SJSA1 (cell line): ENCODE results near the gene PIK3R1. TPM values are rescaled to one million over a fixed set of nuclear protein-coding genes. Genes with fewer than 3 reads are reported as not detected.

Experiments
- DNase-seq, 2 experiments: peaks; one replicate each; pipeline ENCODE4 v3.0.0-alpha.2; 2015 to 2020; ENCODE audit warnings: low spot score in 2 of 2, low read depth in 1 of 2
- H3K27ac ChIP-seq: fragments of 250-450 bp; sonication (Bioruptor Pico); 2 replicates; pipeline ENCODE4 v1.5.1; 2020; ENCODE audit warnings: mild to moderate bottlenecking, moderate library complexity
- H3K27me3 ChIP-seq: fragments of 250-450 bp; sonication (Bioruptor Pico); replicated peaks from 2 replicates; pipeline ENCODE4 v1.5.1; 2020; ENCODE audit warnings: mild to moderate bottlenecking, moderate library complexity
- H3K36me3 ChIP-seq: fragments of 250-450 bp; sonication (Bioruptor Pico); 2 replicates; pipeline ENCODE4 v1.5.1; 2020; ENCODE audit warnings: mild to moderate bottlenecking
- H3K4me1 ChIP-seq: fragments of 250-450 bp; sonication (Bioruptor Pico); replicated peaks from 2 replicates; pipeline ENCODE4 v1.6.1; 2021; ENCODE audit warnings: mild to moderate bottlenecking
- H3K4me3 ChIP-seq: fragments of 250-450 bp; sonication (Bioruptor Pico); 2 replicates; pipeline ENCODE4 v1.5.1; 2020; ENCODE audit warnings: mild to moderate bottlenecking
- H3K9me3 ChIP-seq: fragments of 250-450 bp; sonication (Bioruptor Pico); replicated peaks from 2 replicates; pipeline ENCODE4 v1.5.1; 2020; ENCODE audit warnings: mild to moderate bottlenecking
- total RNA-seq: library from RNA; depleted of rRNA; stranded (reverse); fragments of >200 nt; shearing (Covaris generic); gene quantifications from 2 replicates; pipeline ENCODE4 v1.2.3, GENCODE V29; 2014

PIK3R1 gene
- total RNA-seq, 1 experiment from 2014 or later, result 12.1 TPM

DNA sequence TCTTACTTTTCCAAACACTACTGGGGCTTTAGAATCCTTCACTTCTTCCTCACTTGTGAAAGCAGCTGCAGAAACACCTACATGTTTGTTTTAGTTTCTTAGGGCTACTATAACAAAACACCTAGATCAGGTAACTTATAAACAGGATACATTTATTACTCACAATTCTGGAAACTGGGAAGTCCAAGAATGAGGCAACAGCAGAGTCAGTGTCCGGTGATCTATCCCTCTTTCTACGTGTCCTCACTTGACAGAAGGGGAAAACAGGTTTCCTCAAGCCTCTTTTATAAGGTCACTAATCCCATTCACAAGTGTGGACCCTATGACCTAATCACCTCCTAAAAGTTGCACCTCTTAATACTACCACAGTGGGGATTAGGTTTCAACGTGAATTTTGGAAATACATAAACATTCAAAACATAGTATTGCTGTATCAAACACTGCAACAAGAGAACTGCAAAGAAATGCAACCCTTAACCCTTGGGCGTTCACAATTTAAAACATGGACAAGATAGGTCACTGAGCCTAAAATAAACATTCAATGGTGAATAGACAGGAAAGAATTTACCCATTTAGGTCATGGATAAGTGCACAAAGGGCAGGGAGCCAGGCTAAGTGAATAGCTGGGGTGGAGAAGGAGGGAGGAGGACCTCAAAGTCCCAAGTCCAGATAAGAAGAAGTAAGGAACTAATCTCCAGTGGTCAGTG lies 104.3 kb downstream of the PIK3R1 start:
- Histone ChIP-seq H3K4me1 (no peaks in the 10 kb centered on the region), H3K27ac (no peak overlapping the region), H3K9me3 (no peaks in the 10 kb centered on the region), H3K27me3 (no peaks in the 10 kb centered on the region), H3K4me3 (no peak overlapping the region), H3K36me3 (no peaks in the 10 kb centered on the region)
- DNase-seq, result no peak

DNA sequence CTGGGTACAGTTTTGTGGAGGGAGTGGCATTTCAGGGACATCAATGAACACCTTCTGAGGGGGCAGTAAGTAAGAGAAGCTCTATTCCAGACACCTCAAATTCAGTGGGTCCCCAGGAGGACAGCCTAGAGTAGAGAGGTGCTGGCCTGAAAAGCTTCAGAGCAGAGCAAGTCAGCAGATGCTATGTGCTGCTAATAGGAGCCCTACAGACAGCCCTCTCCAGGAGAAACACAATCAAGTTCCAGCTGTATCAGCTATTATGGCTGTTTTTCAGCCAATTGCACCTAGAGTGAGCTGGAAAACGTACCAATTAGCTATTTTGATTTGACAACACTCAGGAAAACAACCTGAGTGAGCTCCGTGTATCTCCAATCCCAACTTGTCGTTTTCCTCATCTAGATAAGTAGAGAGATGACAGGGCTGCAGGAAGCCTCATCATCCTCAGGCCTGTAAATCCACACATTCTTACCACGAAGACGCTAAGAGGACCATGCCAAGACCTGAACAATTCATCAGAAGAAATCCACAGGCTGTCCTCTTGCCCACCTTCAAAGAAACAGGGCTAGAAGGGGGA lies 104.9 kb downstream of the PIK3R1 start:
- H3K36me3 ChIP-seq, result no peaks in the 10 kb centered on the region
- no peaks in the 10 kb centered on the region for H3K9me3 ChIP-seq
- DNase-seq, result no peak
- no peaks in the 10 kb centered on the region for H3K4me1 ChIP-seq
- no peak overlapping the region for H3K27ac ChIP-seq
- H3K4me3 ChIP-seq, result no peak overlapping the region
- no peaks in the 10 kb centered on the region for H3K27me3 ChIP-seq

DNA sequence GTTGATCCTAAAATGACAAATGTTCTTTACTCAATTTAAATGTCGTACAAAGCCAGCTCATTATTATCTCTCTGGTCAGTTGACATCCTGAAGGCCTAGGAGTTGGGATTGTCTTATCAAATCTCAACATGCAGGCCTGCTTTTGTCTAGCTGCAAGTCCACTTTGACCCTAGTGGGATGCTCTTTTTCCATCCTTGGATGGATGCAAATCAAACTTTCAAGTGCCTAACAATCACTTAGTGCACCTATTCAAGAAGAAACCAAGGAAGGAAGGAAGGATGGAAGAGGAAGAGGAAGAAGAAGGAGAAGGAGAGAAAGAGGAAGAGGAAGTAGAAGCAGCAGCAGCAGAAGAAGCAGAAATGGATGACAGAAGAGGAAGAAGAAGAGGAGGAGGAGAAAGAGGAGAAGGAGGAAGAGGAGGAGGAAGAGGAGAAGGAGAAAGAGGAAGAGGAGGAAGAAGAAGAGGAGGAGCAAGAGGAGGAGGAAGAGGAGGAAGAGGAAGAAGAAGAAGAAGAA lies 109.6 kb downstream of the PIK3R1 start:
- no peaks in the 10 kb centered on the region for H3K36me3 ChIP-seq
- H3K4me3 ChIP-seq, result no peak overlapping the region
- H3K9me3 ChIP-seq, result no peaks in the 10 kb centered on the region
- H3K27me3 ChIP-seq, result no peaks in the 10 kb centered on the region
- H3K27ac ChIP-seq, result no peak overlapping the region
- DNase-seq, result no peak
- H3K4me1 ChIP-seq, result no peaks in the 10 kb centered on the region

DNA sequence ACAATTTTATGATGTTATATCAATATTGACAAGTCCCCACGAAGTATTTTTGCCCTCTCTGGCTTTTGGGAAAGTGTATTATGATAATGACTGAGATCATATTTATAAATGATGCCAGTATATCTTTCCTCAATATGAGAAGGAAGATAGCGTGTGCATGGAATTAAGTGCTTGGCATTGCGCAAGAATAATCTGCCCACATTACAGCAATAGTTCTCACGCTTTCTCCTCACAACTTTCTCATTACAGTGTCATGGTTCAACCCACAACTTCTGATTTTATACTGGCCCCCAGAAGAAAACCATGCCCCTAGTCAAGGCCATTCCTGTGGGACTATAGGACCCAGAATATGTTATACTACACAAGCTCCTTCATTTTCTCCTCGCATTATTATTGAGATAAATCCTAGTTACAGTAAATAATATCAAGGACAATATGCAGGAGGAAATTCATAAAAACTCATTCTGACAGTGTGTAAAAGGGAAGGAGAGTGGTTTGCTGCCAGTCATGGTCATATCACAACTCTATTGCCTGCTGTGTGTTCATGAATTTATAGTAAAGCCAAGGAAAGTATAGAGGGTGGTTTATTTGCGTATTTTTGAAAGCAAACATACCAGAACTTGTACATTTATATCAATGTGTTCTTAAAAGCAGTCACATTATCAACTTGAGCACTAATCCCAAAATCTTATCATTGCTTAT lies 114.1 kb downstream of the PIK3R1 start:
- no peak overlapping the region for H3K27ac ChIP-seq
- H3K9me3 ChIP-seq, result no peaks in the 10 kb centered on the region
- H3K36me3 ChIP-seq, result no peaks in the 10 kb centered on the region
- no peak for DNase-seq
- no peak overlapping the region for H3K4me3 ChIP-seq
- no peaks in the 10 kb centered on the region for H3K4me1 ChIP-seq
- H3K27me3 ChIP-seq, result no peaks in the 10 kb centered on the region

DNA sequence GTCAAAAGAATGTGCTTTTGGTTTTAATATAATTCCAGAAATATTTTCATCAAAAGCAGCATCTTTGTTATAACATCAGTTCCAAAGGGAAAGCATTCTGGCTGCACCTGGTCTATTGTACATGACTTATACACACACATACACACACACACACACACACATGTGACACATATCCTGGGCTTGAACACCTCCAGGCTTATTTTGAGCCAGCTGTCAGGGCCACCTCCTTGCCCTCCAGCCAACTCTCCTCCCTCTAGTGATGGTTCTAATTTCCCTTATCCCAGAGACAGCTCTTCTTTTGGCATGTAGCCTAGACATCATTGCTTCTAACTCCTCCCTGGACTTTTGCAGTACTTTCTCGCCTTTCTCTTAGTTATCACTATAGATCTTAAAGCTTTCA lies 115.0 kb downstream of the PIK3R1 start:
- H3K36me3 ChIP-seq, result no peaks in the 10 kb centered on the region
- no peaks in the 10 kb centered on the region for H3K9me3 ChIP-seq
- H3K27me3 ChIP-seq, result no peaks in the 10 kb centered on the region
- DNase-seq, result no peak
- no peak overlapping the region for H3K27ac ChIP-seq
- no peak overlapping the region for H3K4me3 ChIP-seq
- H3K4me1 ChIP-seq, result no peaks in the 10 kb centered on the region

DNA sequence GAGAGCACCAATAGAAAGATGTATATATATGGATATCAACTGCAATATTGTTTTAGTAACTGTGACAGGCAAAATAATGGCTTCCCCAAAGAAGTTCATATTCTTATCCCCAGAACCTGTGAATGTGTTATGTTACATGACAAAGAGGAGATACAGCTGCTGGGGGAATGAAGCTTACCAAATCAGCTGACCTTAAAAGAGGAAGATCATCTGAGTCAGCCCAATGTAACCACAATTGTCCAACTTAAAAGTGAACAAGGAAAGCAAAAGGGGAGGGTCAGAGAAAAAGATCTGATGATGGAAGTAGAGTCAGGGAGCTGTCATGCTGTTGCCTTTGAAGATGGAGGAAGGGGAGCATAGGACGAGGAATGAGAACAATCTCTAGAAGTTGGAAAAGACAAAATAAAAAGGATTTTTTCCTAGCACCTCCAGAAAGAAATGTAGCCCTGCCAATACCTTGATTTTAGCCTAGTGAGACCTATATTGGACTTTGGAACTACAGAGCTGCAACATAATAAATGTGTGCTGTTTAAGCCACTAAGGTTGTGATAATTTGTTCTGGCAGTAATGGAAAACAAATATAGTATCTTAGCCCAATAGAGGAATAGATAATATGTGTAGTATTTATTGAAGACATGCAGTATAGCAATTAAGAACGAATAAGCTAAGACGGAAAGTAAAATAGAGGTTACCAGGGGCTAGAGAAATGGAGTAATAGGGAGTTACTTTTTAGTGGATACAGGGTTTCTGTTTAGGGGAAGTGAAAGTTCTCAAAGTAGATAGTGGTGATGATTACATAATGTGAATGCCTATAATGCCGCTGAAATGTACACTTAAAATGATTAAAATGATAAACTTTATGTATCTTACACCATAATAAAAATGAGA lies 115.9 kb downstream of the PIK3R1 start:
- H3K27ac ChIP-seq, result no peak overlapping the region
- DNase-seq, result no peak
- H3K4me1 ChIP-seq, result no peaks in the 10 kb centered on the region

DNA sequence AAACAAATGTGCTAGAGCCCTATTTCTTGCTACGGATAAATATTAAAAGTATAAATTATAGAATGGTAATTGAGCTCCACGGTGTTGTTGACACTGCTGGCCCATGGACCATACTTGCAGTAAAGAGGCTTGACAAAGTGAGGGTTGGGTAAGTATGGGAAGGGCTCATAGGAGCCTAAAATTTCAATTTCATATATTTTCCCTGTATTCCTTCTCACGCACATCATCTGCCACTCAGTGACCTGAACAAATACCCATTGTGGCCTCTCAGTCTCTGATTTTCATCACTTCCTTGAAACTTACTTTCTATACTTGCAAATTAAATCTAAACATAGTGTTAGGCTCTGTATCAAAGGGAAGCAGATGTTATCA lies 116.5 kb downstream of the PIK3R1 start:
- no peaks in the 10 kb centered on the region for H3K4me1 ChIP-seq
- no peak for DNase-seq
- H3K9me3 ChIP-seq, result no peaks in the 10 kb centered on the region
- no peak overlapping the region for H3K27ac ChIP-seq
- H3K27me3 ChIP-seq, result no peaks in the 10 kb centered on the region
- no peaks in the 10 kb centered on the region for H3K36me3 ChIP-seq
- H3K4me3 ChIP-seq, result no peak overlapping the region

More for the DNA sequence above, 115.9 kb downstream of the PIK3R1 start:
- Histone ChIP-seq H3K9me3 (no peaks in the 10 kb centered on the region), H3K36me3 (no peaks in the 10 kb centered on the region), H3K27me3 (no peaks in the 10 kb centered on the region), H3K4me3 (no peak overlapping the region)

DNA sequence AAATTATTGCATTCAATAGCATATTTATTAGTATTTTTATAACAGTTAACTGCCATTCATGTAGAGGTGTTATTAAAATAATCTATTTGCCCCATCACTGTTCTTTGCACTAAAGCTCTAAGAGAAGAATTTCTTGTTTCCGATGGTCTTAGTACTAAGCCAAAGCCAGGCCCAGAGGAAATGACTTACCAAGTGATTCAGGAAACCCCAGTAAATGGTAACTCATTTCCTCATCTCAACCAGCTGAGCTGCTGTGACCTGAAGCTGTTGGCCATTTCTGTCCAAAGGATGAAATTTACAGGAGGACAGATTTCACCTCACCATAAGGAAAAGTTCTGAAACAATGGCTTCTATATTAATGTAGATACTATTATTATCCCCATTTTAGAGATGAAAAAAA lies 117.0 kb downstream of the PIK3R1 start:
- no peaks in the 10 kb centered on the region for H3K9me3 ChIP-seq
- DNase-seq, result no peak
- H3K27me3 ChIP-seq, result no peaks in the 10 kb centered on the region
- no peaks in the 10 kb centered on the region for H3K36me3 ChIP-seq
- no peak overlapping the region for H3K27ac ChIP-seq
- H3K4me3 ChIP-seq, result no peak overlapping the region
- H3K4me1 ChIP-seq, result no peaks in the 10 kb centered on the region

DNA sequence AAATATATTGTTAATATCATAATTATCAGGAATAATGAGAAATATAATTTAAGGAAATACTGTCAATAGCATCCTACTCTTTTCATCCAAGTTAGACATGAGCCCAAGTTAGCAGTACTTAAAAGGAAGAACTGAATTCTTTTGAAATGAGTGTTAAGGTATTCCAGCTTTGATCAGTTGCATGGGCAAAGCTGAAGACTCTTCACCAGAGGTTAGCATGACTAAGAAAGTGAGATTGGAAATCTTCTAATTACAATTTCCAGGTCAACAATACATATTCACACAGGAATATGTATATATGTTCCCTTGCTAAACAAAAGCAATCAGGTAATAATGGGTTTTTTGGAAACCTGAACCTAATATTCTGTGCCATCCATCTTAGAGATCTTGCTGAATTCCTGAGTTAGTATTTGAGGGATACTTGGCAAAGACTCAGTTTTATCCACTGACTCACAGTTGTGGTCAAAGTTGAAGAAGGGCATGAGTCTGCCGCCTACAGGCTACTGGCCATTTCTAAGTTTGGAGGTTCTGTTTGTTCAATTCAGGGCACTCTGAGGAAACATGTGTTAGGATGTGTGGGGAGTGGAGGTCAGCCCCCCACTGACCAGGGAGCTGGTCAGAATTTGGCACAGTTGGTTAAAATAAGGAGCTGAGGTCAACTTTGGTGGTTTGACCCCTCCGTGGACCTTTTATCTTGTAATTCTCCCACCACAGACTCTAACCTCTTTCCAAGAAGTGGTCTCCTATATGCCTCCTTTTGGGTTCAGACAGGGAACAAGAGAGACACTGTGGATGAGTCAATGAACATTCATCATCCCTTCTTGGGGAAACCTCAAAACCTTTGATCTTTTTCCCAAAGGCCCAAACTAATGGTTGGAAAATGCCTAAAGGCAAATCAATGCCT lies 118.3 kb downstream of the PIK3R1 start:
- H3K36me3 ChIP-seq, result no peaks in the 10 kb centered on the region
- peak in 1 of 2 experiments; percentile 10 for DNase-seq
- no peak overlapping the region for H3K4me3 ChIP-seq
- H3K9me3 ChIP-seq, result no peaks in the 10 kb centered on the region
- H3K4me1 ChIP-seq, result no peaks in the 10 kb centered on the region
- H3K27ac ChIP-seq, result no peak overlapping the region
- H3K27me3 ChIP-seq, result no peaks in the 10 kb centered on the region

DNA sequence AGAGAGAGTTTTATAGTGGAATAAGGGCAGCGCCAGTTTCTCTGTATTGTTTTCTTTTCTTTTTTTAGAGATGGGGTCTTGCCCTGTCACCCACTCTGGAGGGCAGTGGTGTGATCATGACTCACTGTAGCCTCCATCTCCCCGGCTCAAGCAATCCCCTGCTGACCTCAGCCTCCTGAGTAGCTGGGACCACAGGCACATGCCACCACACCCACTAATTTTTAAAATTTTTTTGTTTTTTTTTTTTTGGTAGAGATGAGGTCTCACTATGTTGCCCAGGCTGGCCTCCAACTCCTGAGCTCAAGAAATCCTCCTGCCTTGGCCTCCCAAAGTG lies 119.0 kb downstream of the PIK3R1 start:
- Histone ChIP-seq H3K4me3 (no peak overlapping the region), H3K9me3 (no peaks in the 10 kb centered on the region), H3K27ac (no peak overlapping the region), H3K4me1 (no peaks in the 10 kb centered on the region), H3K36me3 (no peaks in the 10 kb centered on the region), H3K27me3 (no peaks in the 10 kb centered on the region)
- DNase-seq, result no peak

DNA sequence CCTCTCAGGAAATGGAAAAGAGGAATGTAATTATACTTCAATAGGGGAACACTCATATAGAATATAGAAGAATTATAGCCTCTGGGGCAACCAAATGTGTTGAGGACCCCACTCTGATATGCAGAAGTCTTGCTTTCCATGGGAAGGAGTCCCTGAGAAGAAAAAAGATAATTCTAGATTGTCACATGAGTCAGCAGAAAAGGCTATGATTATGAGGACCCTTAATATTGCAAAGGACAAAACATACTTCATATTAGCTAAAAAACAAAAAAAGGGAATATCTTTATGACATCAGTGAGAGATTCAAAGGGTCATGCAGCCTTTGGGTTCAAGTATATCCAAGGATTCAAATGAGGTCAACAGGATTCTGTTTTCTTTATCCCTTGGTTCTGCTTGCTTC lies 119.5 kb downstream of the PIK3R1 start:
- H3K27ac ChIP-seq, result no peak overlapping the region
- H3K27me3 ChIP-seq, result no peaks in the 10 kb centered on the region
- H3K4me3 ChIP-seq, result no peak overlapping the region
- DNase-seq, result no peak
- no peaks in the 10 kb centered on the region for H3K36me3 ChIP-seq
- no peaks in the 10 kb centered on the region for H3K4me1 ChIP-seq
- H3K9me3 ChIP-seq, result no peaks in the 10 kb centered on the region

DNA sequence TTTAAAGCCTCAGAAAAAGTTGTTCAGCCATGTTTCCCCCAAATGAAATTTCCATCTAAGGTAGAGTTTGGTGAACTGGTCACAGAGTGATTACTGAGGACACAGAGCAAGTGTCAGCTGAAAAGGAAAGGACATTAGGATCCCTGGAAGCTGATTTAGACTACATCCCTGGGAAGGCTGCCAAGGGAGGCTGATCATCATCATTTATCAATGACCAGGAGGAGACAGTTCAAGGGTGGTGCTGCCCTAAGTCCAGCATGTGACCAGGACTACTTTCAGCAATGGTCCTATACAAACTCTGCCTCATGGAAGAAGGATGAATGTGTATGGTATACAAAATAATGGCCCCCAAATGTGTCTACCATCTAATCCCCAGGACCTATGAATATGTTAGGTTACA lies 120.6 kb downstream of the PIK3R1 start:
- Histone ChIP-seq H3K36me3 (no peaks in the 10 kb centered on the region), H3K27ac (no peak overlapping the region), H3K4me3 (no peak overlapping the region), H3K4me1 (no peaks in the 10 kb centered on the region), H3K27me3 (no peaks in the 10 kb centered on the region), H3K9me3 (no peaks in the 10 kb centered on the region)
- DNase-seq, result no peak

DNA sequence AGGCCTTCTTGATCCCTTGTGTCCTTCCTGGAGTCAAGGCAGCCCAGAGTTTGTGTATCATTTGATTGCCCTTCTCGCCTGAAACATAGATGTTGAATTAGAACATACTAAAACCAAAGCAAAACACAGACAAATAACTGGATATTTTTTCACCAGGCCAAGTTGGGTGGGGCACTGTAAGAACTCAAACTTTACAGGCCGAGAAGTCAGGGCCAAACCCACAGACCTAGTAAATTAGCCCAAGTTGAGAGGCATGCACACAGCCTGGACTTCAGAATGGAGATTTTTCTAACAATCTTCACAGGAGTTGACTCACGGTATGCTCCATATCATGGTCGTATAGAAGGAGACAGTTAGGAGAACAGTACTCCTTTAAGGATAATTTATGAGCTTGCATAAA lies 121.7 kb downstream of the PIK3R1 start:
- no peak for DNase-seq
- Histone ChIP-seq H3K36me3 (no peaks in the 10 kb centered on the region), H3K27me3 (no peaks in the 10 kb centered on the region), H3K27ac (no peak overlapping the region), H3K9me3 (no peaks in the 10 kb centered on the region), H3K4me3 (no peak overlapping the region), H3K4me1 (no peaks in the 10 kb centered on the region)
